ENCODE results near the gene CASP5. TPM values are rescaled to one million over a fixed set of nuclear protein-coding genes. Genes with fewer than 3 reads are reported as not detected.

CASP5 gene
- total RNA-seq, 1 donor from 2014 or later: not detected

GRCh38 chr11:104962852-104963251, 60.1 kb downstream of the CASP5 start:
- Histone ChIP-seq H3K27me3 (ENCODE audit: control insufficient read depth, insufficient read depth, low read length) (no peaks in the 10 kb centered on the region), H3K36me3 (ENCODE audit: control insufficient read depth, insufficient read depth, low read length) (no peaks in the 10 kb centered on the region), H3K4me3 (ENCODE audit: low read depth, low read length) (no peak overlapping the region)
- DNase-seq (ENCODE audit: low read depth): no peak
- TF ChIP-seq CTCF (IDR thresholded peaks at IDR 0.05; ENCODE audit: insufficient read depth, low read length, poor library complexity, severe bottlenecking): no peak

- Histone ChIP-seq H3K27me3 (ENCODE audit: control insufficient read depth, insufficient read depth, low read length) (no peaks in the 10 kb centered on the region), H3K36me3 (ENCODE audit: control insufficient read depth, insufficient read depth, low read length) (no peaks in the 10 kb centered on the region), H3K4me3 (ENCODE audit: low read depth, low read length) (no peak overlapping the region)
- no peak for TF ChIP-seq CTCF (IDR thresholded peaks at IDR 0.05; ENCODE audit: insufficient read depth, low read length, poor library complexity, severe bottlenecking)
- DNase-seq (ENCODE audit: low read depth): no peak
Measured at GRCh38 chr11:104957280-104957679, 65.7 kb downstream of the CASP5 start.

- H3K27me3 ChIP-seq (ENCODE audit: control insufficient read depth, insufficient read depth, low read length): no peaks in the 10 kb centered on the region
- no peak overlapping the region for H3K4me3 ChIP-seq (ENCODE audit: low read depth, low read length)
- H3K36me3 ChIP-seq (ENCODE audit: control insufficient read depth, insufficient read depth, low read length): no peaks in the 10 kb centered on the region
- no peak for TF ChIP-seq CTCF (IDR thresholded peaks at IDR 0.05; ENCODE audit: insufficient read depth, low read length, poor library complexity, severe bottlenecking)
- no peak for DNase-seq (ENCODE audit: low read depth)
Measured at GRCh38 chr11:104956528-104956927, 66.4 kb downstream of the CASP5 start.

GRCh38 chr11:104946907-104947306, 76.1 kb downstream of the CASP5 start:
- no peaks in the 10 kb centered on the region for H3K36me3 ChIP-seq (ENCODE audit: control insufficient read depth, insufficient read depth, low read length)
- no peak for DNase-seq (ENCODE audit: low read depth)
- H3K4me3 ChIP-seq (ENCODE audit: low read depth, low read length): no peak overlapping the region
- no peaks in the 10 kb centered on the region for H3K27me3 ChIP-seq (ENCODE audit: control insufficient read depth, insufficient read depth, low read length)
- TF ChIP-seq CTCF (IDR thresholded peaks at IDR 0.05; ENCODE audit: insufficient read depth, low read length, poor library complexity, severe bottlenecking): peak; percentile 38

Other genes starting within 250 kb of the CASP5 start
- not detected in 2 replicates for gene CASP12, start 124.7 kb downstream of the CASP5 start, total RNA-seq
- 47.0 and 48.7 TPM in 2 replicates for gene CASP4, start 54.6 kb downstream of the CASP5 start, total RNA-seq
- gene CASP1, start 12.0 kb upstream of the CASP5 start, total RNA-seq: 0.07 and 0.33 TPM in 2 replicates
- gene CARD16, start 22.2 kb upstream of the CASP5 start, total RNA-seq: 3.5 TPM in 1 of 2 replicates, not detected in the other
- gene CARD18, start 116.6 kb upstream of the CASP5 start, total RNA-seq: not detected in 2 replicates

Data from kidney epithelial cell (primary cell).